Non-pigmented ciliary epithelial cell (primary cell): Measurements from ENCODE around the gene ANKRD11.

ENCODE experiments used
- DNase-seq: peaks from one replicate; pipeline ENCODE4 v3.0.0-alpha.2; 2010; ENCODE audit warnings: low read depth

Gene ANKRD11

GRCh38 chr16:89297156-89297874 lies 193.0 kb downstream of the ANKRD11 start:
- DNase-seq, result no peak

- DNase-seq, result no peak
Observed at GRCh38 chr16:89295915-89296314, 194.4 kb downstream of the ANKRD11 start.

DNA sequence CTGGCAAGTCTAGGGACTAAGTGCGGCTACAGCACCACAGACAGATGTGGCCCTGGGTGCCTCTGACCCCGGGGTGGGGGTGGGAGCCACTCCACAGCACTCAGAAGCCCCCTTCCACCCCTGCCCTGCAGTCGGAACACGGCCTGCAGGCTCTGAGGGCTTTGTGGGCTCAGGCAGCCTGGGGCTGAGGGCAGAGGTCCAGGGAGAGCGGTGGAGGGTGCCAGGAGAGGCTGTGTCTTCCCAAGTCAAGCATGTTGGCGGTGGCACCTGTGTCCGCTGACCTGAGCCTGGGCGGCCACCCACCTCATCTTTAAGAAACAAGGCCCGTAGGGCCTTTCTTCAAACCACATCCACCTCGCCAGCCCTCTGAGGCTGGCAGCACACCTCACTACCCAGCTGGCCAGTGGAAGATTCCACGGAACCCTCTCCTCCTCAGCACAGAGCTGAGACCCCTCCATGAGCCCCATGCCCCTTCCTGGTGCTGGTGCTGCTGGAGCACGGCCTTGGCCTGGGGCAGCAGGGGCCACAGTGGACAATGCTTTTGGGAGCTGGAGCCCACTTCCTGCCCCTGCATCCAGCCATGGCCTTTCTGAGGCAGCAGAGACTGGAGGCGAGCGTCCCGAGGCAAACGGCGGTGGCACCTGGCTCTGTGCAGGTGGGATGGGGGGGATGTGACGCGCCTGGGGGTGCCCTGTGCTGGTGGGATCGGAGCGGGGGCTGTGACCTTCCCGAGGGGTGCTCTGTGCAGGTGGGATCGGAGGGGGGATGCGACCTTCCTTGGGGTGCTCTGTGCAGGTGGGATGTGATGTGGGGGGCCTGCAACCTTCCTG lies 195.1 kb downstream of the ANKRD11 start:
- DNase-seq, result no peak

GRCh38 chr16:89294486-89294885 lies 195.9 kb downstream of the ANKRD11 start:
- DNase-seq, result no peak

GRCh38 chr16:89293276-89294143 lies 196.9 kb downstream of the ANKRD11 start:
- DNase-seq, result no peak

DNA sequence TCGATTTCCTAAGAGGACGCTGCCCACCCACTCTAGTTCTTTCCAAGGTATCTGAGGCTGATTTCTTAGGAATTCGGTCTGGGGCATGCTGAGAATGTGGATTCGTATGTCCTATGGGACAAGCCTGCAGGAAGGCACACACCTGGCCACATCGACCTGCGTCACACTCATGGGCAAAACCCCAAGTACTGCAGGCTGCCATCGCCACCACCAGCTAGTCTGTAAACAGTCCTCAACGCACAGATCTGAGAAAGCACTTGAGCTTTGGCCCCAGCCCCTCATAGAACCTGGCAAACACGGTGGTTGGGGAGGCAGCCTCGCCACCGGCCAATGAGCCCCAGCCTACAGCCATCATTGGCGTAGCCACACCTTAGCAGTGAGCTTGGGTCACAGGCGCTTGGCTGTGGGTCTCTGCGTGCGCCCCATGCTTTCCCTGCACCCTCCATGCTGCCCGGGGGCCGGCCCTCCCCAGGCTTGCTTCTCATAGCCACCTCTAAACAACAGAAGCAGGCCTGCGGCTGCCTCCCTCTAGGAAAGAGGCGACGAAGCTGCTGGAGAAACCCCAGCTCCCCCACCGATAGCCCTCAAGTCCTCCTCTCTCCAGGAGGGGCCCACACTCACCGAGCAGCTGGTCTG lies 197.8 kb downstream of the ANKRD11 start:
- DNase-seq, result no peak

DNA sequence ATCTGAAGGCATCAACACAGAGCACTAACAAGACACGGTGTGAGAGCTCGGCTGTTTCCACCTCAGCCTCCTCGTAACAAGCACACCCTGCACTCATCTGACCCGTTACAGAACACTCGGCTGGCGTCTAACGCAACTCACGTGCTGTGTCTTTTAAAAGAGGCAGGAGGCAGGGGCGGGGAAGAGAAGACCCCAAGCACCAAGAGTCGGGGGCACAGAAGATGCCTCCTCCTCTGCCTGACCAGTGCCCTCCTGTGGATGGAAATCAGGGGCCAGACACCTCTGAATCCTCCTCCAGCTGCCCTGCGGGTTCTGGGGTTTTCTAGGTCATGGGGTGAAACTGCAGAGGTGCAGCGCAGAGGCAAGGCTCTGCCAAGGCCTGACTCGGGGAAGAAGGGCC lies 198.6 kb downstream of the ANKRD11 start:
- DNase-seq, result no peak

GRCh38 chr16:89291363-89291762 lies 199.0 kb downstream of the ANKRD11 start:
- DNase-seq, result no peak

- no peak for DNase-seq
Observed at GRCh38 chr16:89290887-89291286, 199.5 kb downstream of the ANKRD11 start.

- DNase-seq, result no peak
Observed at GRCh38 chr16:89290472-89290871, 199.9 kb downstream of the ANKRD11 start.

DNA sequence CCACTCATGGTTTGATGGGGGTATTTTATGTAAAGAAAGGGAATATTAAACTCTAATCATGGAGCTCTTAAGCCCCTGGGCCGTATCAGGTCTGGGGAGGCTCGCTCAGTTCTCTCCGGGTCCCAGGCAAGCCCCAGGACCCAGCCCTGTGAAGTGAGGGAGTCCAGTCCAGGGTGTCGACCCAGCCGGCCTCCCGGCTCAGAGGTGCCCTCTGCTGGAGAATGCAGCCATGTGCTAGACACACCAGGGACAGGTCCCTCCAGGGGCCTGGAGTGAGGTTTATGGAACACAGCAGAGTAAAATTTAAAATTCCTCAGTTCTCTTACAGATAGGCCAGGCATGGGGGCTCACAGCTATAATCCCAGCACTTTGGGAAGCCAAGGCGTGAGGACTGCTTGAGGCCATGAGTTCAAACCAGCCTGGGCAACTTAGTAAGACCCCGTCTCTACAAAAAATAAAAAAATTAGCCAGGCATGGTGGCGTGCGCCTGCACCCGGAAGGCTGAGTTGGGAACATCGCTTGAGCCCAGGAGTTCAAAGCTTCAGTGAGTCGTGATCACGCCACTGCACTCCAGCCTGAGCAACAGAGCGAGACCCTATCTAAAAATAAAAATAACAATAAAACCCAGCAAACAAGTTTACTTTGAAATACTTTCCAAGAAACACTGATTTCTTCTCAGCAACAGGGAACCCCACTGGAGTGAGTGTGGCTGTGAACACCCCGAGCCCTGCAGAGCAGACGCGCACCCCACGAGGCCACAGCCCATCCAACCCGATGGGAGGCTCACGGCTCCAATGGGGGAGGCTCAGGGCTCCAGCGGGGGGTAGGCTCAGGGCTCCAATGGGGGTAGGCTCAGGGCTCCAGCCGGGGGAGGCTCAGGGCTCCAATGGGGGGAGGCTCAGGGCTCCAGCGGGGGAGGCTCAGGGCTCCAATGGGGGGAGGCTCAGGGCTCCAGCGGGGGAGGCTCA lies 200.6 kb downstream of the ANKRD11 start:
- DNase-seq, result no peak

GRCh38 chr16:89288966-89289365 lies 201.4 kb downstream of the ANKRD11 start:
- DNase-seq, result no peak

- DNase-seq, result no peak
Observed at GRCh38 chr16:89288577-89288844, 201.8 kb downstream of the ANKRD11 start.

DNA sequence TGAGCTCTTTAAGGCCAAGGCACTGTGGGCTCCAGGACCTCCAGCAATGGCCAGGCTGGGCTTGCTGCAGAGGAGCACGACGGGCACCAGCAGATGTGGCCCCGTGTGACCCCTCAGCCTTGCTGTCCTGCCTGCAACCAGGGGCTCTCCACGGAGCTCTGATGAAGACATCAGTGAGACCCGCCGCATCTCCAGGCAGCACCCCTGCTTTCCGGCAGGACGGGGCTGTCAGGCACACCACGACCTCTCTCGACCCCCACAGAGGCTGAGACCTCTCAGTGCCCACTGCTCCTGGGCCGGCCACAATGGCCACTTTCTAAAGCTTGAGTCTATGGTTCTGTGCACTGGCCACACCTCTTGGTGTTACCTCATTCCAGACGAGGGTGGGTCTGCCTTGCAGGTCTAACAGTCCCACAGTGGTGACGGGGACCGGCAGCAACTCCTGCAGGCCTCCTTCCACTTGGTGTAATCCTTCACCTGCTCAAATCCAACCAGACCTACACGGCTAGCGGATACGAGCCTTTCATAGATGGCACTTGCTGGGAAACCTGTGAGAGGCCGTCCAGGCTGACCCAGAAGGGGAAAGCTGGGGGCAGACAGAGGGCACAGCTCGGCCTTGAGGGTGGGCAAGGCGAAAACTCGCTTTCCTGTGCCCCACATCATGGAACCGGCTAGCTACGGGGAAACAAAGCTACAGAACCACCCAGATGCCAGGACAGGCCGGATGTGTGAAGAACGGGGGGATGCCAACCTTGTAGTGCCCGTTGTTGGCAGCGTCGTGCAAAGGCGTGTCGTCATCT lies 202.4 kb downstream of the ANKRD11 start:
- DNase-seq, result no peak

- no peak for DNase-seq
Observed at GRCh38 chr16:89286096-89286495, 204.3 kb downstream of the ANKRD11 start.

DNA sequence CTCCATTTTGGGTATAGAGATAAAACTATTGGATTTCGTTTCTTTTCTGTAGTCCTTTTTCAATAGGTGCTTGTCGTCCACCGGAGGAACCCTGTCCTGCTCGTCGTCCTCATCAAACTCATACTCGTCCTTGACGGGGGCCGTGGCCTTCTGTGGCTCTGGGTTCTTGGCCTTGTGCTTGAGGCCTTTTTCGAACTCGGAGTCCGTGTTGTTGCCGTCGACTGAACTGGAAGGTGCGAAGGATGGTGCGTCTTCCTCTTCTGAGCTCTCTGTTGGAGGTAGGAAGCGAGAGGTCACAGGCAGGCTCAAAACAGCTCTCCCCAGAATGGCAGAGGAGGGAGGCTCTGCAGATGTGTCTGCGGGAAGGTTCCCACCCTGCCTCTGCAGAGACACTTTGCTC lies 205.0 kb downstream of the ANKRD11 start:
- no peak for DNase-seq

- no peak for DNase-seq
Observed at GRCh38 chr16:89283449-89283848, 206.9 kb downstream of the ANKRD11 start.

GRCh38 chr16:89282523-89282922 lies 207.8 kb downstream of the ANKRD11 start:
- DNase-seq, result no peak

DNA sequence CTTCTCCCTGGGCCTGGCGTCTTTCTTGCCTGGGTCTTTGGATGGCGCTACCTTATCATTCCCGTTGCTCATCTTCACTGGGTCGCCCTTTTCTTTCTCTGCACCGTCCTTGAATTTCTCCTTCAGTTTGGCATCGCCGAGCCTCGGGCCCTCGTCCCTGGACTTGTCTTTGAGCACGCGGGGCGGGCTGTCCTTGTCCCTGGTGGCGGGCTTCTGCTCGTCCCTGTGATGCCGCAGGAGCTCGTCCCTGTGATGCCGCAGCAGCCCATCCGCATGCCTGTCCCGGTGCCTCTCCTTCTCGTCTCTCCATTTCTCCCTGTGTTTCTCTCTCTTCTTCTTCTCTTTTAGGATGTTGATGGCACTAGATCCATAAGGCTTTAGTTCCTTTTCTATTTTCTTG lies 208.5 kb downstream of the ANKRD11 start:
- no peak for DNase-seq

- no peak for DNase-seq
Observed at GRCh38 chr16:89281189-89281577, 209.2 kb downstream of the ANKRD11 start.
